ENCODE results near the gene SETX.

Gene SETX

GRCh38 chr9:132288361-132288760 is 66.4 kb downstream of the SETX start:
- in situ Hi-C loops (cut with HindIII; ENCODE audit: low sequenced_read_pairs), result loop anchor here (10.0 kb wide), 1 partner anchor 56 kb away; no protein-coding TSS in a partner anchor

- in situ Hi-C loops (cut with HindIII; ENCODE audit: low sequenced_read_pairs), result loop anchor here (10.0 kb wide), 1 partner anchor 57 kb away; no protein-coding TSS in a partner anchor
These were observed 67.5 kb downstream of the SETX start for GRCh38 chr9:132287256-132287760.

GRCh38 chr9:132283863-132284262 is 70.9 kb downstream of the SETX start:
- in situ Hi-C loops (cut with HindIII; ENCODE audit: low sequenced_read_pairs), result loop anchor here (10.0 kb wide), 1 partner anchor 61 kb away; no protein-coding TSS in a partner anchor

- in situ Hi-C loops (cut with HindIII; ENCODE audit: low sequenced_read_pairs), result loop anchor here (10.0 kb wide), 1 partner anchor 62 kb away; no protein-coding TSS in a partner anchor
These were observed 71.6 kb downstream of the SETX start for GRCh38 chr9:132283165-132283564.

- in situ Hi-C loops (cut with HindIII; ENCODE audit: low sequenced_read_pairs), result loop anchor here (10.0 kb wide), 1 partner anchor 50 kb away; no protein-coding TSS in a partner anchor
These were observed 79.9 kb downstream of the SETX start for GRCh38 chr9:132274861-132275260.

- in situ Hi-C loops (cut with HindIII; ENCODE audit: low sequenced_read_pairs), result loop anchor here (10.0 kb wide), 1 partner anchor 55 kb away; no protein-coding TSS in a partner anchor
These were observed 84.9 kb downstream of the SETX start for GRCh38 chr9:132269704-132270516.

GRCh38 chr9:132268725-132269352 is 85.9 kb downstream of the SETX start:
- in situ Hi-C loops (cut with HindIII; ENCODE audit: low sequenced_read_pairs), result no loop called here

- in situ Hi-C loops (cut with HindIII; ENCODE audit: low sequenced_read_pairs), result no loop called here
These were observed 87.1 kb downstream of the SETX start for GRCh38 chr9:132267660-132268059.

GRCh38 chr9:132266017-132266416 is 88.8 kb downstream of the SETX start:
- in situ Hi-C loops (cut with HindIII; ENCODE audit: low sequenced_read_pairs), result no loop called here

GRCh38 chr9:132260846-132261245 is 93.9 kb downstream of the SETX start:
- in situ Hi-C loops (cut with HindIII; ENCODE audit: low sequenced_read_pairs), result no loop called here

GRCh38 chr9:132250324-132251262 is 104.2 kb downstream of the SETX start:
- in situ Hi-C loops (cut with HindIII; ENCODE audit: low sequenced_read_pairs), result no loop called here

GRCh38 chr9:132249690-132250089 is 105.1 kb downstream of the SETX start:
- in situ Hi-C loops (cut with HindIII; ENCODE audit: low sequenced_read_pairs), result no loop called here

GRCh38 chr9:132249123-132249522 is 105.7 kb downstream of the SETX start:
- in situ Hi-C loops (cut with HindIII; ENCODE audit: low sequenced_read_pairs), result no loop called here

- in situ Hi-C loops (cut with HindIII; ENCODE audit: low sequenced_read_pairs), result no loop called here
These were observed 106.8 kb downstream of the SETX start for GRCh38 chr9:132247942-132248341.

GRCh38 chr9:132245465-132245864 is 109.3 kb downstream of the SETX start:
- in situ Hi-C loops (cut with HindIII; ENCODE audit: low sequenced_read_pairs), result no loop called here

GRCh38 chr9:132244582-132245455 is 110.0 kb downstream of the SETX start:
- in situ Hi-C loops (cut with HindIII; ENCODE audit: low sequenced_read_pairs), result no loop called here

GRCh38 chr9:132243156-132244074 is 111.4 kb downstream of the SETX start:
- in situ Hi-C loops (cut with HindIII; ENCODE audit: low sequenced_read_pairs), result no loop called here

- in situ Hi-C loops (cut with HindIII; ENCODE audit: low sequenced_read_pairs), result no loop called here
These were observed 112.1 kb downstream of the SETX start for GRCh38 chr9:132242621-132243155.
